GM18909 (cell line): ENCODE data around the gene TYMP.
"Not testable (repeated sequence)": the region's sequence is repeated elsewhere in the genome, so short reads cannot be mapped to it uniquely, and the experiment has no call there.

Experiments
- ATAC-seq: cut with Tn5 transposase; IDR thresholded peaks from one replicate; pipeline ENCODE4 v1.9.1; 2021; ENCODE audit warnings: mild to moderate bottlenecking; ENCODE audit not compliant: unreplicated experiment, poor library complexity

The TYMP gene

GRCh38 chr22:50542416-50542927 is 12.7 kb upstream of the TYMP start:
- no peak for ATAC-seq

GRCh38 chr22:50541667-50542026 is 11.8 kb upstream of the TYMP start:
- not testable (repeated sequence) for ATAC-seq

- ATAC-seq = no peak
Observed at GRCh38 chr22:50540381-50540780, 10.6 kb upstream of the TYMP start.

GRCh38 chr22:50537765-50538164 is 8.0 kb upstream of the TYMP start:
- ATAC-seq = no peak

- no peak for ATAC-seq
Observed at GRCh38 chr22:50536226-50536625, 6.4 kb upstream of the TYMP start.

- no peak for ATAC-seq
Observed at GRCh38 chr22:50535113-50535512, 5.3 kb upstream of the TYMP start.

- not testable (repeated sequence) for ATAC-seq
Observed at GRCh38 chr22:50533856-50534711, 4.3 kb upstream of the TYMP start.

- ATAC-seq = no peak
Observed at GRCh38 chr22:50532824-50533796, 3.3 kb upstream of the TYMP start.

GRCh38 chr22:50531962-50532674 is 2.3 kb upstream of the TYMP start:
- no peak for ATAC-seq

- no peak for ATAC-seq
Observed at GRCh38 chr22:50531546-50531961, 1.7 kb upstream of the TYMP start.

GRCh38 chr22:50530877-50531545 is 1.2 kb upstream of the TYMP start:
- peak; percentile 28 for ATAC-seq

- peak; percentile 1 for ATAC-seq
Observed at GRCh38 chr22:50530580-50530876, 716 bp upstream of the TYMP start.

GRCh38 chr22:50529416-50529896 is 356 bp downstream of the TYMP start:
- ATAC-seq = no peak

GRCh38 chr22:50528682-50529415 is 963 bp downstream of the TYMP start:
- ATAC-seq = no peak

GRCh38 chr22:50527921-50528681 is 1.7 kb downstream of the TYMP start:
- no peak for ATAC-seq

- no peak for ATAC-seq
Observed at GRCh38 chr22:50526834-50527801, 2.7 kb downstream of the TYMP start.

- ATAC-seq = peak; percentile 27
Observed at GRCh38 chr22:50526108-50526833, 3.5 kb downstream of the TYMP start.
